NCI-H1048 (cell line): Measurements from ENCODE around the gene MAGIX.

Experiments
- DNase-seq: peaks from one replicate; lab custom pipeline; 2025; lab: John Stamatoyannopoulos, UW

The MAGIX gene

DNA sequence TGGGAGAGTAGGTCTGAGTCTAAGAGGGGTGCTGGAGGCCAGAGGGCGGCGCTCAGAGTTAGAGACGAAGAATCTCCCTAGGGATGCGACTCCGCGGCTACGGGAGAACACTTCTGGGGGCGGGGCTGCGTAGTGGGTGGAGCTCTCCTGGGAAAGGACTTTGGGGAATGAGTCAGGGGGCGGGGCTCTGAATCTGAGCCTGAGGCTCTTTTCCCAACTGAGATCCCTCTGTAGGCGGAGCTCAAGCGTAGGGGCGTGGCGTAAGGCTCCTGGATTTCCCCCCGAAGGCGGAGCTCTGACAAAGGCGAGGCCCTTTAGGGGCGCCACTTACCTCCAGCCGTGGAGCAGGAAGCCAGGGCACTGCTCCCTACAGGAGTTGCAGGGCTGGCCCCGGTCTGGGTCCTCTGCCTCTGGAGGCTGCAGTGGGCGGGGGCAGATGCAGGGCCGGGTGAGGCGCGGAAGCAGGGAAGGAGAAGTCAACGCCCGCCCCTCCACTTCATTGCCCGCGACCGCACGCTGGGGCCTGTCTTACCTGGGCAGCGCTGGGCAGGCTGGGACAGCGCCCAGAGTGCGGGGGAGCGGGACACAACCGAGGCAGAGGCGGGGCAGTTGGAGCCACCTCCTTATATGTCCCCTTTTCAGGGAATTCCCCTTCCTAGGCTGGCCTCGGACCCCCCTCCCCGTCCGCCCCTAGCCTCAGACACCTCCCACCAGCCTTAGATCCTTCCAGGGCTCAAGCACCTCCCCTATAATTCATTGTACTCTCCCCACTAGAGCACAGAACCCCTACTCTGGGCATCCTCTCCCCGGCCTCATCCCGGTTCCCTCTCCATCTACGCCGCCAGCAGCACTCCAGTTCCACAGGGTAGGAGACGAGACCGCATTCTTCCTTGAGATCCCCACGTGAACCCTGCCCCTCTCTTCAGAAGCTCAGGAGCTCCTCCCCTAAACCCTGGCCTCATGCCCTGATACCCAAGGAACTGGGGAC, 22.0 kb downstream of the MAGIX start:
- peak; percentile 84 for DNase-seq

DNA sequence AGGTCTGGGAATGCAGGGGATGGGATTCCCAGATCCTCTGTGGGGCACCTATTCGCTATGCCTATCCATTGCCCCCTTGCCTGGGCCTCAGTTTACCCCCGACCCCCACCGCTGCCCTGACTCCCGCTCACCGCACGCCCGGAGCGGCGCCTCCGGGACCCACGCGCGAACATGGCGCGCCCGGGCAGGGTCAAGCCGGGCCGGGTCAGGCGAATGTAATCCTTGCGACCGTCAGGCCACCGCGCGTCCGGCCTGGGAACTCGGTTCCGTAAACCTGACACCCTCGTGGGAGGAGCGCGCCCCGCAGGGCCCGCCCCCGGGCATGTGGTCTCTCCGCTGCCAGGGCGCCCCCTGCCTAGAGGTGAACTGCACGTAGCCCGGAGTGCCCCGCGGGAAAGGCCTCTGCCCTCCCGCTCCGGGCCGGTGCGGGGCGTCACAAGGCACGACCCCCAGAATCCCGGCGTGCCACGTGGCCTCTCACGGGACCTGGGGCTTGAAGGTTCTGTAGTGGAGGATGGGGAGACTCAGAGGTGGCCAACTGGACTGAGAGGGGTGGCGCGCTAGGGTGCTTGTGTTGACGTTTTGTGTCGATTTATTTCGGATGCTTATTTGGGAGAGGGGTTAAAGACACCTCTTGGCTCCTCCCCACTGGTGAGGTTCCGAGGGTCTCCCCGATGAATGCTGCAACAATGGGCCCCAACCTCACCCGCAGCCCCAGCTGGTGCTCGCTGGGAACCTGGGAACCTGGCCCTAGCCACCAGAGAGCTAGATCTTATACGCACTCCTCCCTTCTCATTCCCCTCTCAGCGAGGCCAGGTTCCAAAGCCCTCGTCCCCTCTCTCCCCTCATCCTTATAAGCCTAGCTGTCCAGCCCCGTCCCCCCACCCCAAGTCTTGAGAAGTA, 23.8 kb downstream of the MAGIX start, which contains the start of gene PRICKLE3:
TSS of gene PRICKLE3 (minus strand) at position 249 of the 903 bp plus-strand sequence. CDS start at position 173, 76 bp downstream.
- no peak for DNase-seq

DNA sequence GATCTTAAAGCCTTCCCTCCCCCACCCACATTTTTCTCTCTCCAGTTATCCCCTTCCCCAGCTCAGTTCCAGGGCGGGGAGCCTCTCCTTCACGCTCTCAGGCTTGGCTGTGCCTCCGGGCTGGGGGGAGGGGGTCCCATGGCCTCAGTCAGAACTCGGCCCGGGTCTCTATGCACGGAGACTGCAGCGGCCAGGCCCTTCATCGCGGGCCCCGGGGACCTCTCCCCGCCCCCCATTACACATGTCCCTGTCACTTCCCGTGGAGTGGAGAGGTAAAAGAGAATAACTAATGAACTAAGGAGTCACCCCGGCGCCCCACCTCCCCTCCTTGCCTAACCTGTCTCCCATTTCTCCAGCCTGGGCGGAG, 24.5 kb downstream of the MAGIX start:
- no peak for DNase-seq

DNA sequence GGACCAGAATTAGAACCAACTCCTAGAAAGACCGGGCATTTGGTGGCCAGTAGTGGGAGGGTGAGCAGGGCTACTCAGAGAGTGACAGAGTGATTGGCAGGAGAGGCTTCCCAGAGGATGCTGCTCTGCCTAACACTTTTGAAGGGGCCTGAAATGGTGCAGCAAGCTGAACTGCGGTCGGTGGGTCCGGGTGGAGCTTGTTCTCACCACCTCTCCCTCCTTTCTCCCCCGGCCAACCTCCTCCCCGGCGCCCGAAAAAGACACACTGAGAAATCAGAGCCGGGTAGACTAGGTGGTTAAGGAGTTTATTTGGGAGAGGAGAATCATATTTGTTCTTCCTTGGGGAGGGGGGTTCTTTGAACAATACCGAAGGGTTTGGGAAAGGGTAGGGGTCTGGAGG, 25.0 kb downstream of the MAGIX start:
- no peak for DNase-seq

DNA sequence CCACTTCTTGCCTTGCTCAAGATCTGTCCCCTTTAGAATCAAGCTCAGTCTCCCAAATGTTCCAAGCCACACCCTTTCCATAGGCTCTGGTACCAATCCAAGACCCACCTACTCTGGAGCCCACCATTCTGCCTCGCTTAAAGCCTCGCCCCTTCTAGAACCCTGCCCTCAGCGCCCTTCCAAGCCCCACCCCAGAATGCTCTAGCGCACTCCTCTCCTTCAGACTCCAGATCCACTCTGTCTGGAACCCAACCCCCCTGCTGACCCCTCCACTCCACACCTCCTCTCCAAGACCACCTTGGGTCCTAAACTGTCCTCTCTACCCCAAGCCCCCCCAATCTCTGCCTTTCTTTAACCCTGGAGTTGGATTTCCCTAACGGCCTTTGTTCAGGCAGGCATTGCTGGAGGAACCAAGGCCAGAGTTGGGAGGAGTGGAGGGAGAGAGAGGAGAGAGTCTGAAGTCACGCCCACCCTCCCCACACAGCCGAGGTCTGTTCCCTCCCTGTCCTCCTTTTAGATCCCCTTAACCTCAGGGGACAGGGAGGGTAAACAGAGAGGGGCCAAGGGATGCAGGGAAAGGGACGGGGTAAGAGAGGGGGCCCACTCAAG, 26.0 kb downstream of the MAGIX start:
- no peak for DNase-seq

DNA sequence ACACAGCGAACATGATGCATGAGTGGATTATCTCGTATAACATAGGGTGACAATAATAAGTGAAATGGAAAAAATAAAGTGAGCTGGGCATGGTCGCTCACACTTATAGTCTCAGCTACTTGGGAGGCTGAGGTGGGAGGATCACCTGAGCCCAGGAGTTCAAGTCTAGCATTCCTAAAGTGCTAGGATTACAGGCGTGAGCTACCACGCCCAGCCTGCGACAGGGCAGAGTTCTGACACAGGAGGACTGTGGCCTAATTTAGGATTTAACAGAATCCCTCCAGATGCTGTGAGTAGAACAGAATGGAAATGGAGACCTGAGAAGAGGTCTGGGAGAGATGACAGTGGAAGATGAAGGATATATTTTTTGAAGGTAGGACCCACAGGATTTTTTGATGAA, 27.0 kb downstream of the MAGIX start:
- no peak for DNase-seq

DNA sequence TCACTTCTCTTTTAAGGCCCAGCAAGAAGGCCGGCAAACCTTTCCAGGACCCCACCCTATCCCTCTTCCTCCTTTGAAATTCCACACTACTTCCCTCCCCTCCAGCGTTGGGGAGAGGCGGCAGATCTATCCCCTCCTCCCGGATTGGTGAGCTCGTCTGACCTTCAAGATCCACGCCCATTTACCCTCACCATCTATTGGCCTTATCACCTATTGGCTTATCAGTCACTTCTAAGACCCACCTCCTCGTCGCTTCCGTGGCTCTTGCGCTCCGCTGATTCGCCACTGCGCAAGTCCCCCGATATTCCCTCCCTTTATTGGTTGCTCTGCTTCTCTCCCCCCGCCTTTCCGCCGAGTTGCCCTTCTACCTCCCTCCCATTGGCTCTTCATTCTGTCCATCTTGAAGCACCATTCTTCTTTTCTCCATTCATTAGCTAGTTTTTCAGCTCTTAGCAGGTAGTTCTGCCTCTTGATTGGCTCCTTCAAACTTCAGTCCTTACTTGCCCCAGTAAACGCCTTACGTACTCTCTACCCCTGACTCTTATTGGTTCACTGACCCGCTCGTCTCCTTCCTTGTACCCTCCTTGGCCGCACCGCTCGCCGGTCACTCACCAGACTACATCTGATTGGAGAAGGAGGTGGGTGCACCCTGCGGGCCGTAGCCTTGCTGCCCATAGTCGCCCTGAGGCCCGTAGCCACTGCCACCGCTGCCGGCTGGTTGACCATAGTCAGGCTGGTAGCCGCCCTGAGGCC, 28.4 kb downstream of the MAGIX start:
- peak; percentile 95 for DNase-seq

DNA sequence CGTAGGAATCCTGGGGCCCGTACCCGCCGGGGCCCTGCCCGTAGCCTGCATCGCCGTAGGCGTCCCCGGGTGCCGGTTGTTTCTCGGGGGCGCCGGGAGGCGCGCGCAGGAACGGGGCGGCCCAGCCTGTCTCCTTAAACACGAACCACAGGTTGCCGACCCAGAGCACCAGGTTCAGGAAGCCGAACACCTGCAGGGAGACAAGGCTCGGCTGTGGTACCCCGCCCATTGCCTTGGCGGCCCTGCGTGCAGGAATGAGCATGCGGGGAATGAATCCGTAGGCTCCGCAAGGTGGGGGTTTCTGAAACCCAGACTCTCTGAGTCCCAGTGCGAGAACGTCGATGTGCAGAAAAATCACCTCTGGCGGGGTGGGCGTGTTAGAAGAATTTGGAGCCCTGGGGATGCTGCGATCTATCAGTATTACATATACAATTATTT, 29.0 kb downstream of the MAGIX start:
- DNase-seq: no peak

DNA sequence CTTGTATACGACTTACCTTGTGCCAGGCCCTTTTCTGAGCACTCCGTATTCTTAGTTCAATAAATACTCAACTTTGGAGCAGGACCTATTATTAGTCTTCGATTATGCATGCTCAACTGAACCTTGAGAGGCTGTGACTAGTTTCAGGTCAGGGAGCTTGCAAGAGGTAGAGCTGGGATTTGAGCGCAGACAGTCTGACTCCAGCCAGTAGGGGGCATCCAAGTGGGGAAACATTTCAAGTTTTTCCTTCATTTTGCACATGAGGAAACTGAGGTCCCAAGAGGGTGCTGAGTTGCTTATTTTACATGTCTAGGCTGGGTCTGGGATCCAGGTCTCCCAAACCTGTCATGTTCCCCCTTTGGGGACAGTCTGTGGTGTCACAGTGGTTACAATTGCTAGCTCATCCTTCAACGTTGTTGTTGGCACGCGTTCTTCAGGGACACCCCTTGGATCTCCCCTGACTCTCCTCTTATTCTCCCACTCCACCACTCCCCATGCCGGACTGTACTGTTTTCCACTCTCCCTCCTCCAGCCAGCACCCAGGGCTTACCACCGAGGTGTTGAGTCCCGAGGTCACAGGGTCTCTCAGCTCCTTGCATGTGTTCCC, 30.3 kb downstream of the MAGIX start:
- no peak for DNase-seq

DNA sequence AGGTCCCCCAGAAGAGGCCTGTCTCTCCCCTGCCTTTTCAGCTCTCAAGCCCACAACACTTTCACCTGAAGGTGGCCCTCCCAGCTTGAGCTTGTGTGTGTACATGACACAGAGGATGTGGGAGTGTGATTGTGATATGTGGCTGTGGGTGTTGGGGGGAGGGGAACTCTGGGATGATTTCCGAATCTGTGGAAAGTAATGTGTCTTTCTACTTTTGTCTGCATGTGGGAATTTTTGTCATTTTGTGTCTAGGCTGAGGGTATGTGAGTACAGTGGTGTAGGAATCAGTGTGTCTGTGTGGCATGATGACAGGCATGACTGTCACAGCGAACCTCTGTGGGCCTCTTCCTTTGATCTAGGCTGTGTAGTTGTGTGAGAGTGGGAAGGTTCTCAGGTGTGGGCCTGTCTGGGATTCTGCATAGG, 31.0 kb downstream of the MAGIX start:
- DNase-seq: no peak

DNA sequence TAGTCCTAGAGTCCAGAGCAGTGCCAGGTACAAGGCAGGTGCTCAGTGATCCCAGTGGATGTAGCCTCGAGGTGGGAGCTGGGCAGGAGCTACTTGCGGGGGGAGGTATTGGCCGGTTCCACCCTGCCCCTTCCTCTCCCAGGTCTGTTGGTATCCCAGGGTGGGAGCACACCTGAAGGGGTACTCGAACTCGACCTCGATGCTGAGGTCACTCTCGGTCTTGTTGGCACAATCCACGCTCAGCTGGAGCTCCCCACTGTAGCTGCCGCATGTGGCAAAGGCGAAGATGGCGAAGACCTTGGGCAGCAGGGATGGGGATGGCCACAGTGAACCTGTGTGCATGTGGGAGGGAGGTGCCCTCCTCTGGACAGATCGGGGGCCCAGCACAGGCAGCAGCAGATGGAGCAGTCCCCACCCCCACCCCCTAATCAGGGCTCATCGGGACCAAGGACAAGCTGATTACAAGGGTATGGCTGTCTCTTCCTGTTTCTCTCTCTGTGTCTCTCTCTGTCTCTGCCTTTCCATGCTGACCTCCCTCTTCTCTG, 35.1 kb downstream of the MAGIX start:
- DNase-seq: no peak

DNA sequence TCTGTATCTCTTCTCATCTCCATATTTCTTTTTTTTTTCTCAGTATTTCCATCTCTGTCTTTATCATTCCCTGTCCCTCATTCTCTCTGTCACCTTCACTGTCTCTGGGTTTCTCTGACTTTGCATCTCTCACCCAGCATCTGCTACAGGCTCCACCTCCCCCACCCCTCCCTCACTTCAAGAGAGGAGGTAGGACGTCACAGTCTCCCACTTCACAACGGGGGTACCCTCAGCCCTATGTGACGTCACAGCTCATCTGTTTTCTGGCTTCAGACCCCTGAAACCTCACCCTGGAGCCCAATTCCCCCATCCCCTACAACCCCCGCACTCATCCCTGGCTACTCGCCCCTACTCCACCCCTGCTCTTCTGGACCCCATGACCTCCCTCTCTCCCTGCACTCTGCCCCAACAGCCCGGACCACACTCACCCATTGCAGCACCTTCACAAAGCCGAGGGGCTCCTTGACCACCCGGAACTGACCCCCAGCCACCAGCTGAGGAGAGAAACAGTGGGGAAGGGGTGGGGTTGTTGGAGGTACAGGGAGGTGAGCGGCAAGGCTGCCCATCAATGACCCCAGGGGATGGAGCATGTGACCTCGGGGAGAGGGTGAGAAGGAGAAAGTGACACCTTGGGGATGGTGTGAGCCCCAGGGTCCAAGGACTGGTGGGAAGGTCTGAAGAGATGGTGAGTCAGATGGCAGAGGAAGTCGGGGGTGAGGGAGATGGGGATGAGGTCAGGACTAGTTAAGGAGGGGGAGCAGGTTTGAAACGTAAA, 36.2 kb downstream of the MAGIX start:
- DNase-seq: no peak

DNA sequence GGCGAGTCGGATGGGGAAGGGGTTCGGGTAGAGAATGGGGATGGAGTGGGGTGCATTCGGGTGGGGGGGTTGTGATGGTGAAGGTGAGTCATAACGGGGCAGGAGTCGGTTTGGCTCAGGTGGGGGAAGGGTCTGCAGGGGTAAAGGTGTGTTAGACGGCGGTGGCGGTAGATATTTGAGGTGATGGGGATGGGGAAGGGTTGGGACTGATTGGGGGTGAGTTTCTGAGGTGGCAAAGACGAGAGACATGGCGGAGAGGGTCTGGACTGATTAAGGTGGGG, 36.7 kb downstream of the MAGIX start:
- no peak for DNase-seq

DNA sequence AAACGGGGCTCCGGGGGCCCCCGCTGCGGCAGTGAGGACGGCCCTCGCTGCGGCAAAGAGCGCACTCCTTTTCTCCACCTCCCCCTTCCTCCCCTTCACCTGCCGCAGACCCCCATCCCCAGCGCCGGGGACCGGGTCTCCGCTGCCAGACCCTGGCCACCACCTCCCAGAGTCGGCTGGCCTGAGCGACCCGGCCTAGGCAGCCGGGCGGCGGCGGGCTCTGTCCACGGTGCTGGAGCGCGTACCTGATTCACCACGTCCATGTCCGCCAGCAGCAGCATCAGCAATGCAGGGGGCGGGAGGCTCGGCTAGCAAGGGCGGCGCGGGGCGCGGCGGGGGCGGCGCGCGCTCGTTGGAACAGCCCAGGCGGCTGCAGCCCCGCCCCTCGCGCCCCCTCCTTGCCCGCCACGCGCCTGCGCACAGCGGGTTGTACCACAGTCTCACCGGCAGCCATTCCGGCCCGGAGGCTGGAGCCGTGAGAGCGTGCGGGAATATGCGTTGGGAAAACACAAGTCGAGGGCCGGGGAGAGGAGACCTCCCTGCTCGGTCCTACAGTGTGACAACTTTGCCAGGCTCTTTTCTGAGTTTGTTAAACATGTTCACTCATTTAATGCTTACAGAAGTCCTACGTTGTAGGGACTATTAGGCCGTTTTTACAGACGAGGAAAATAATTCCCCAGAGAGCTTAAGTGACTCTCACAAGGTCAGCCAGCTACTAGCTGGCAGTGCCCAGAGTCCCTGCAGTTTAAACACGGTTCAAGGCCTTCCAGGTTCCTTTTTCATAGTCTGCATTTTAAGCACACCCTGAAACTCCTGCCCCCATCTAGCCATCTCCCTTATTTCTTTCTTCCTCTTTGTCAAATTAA, 37.6 kb downstream of the MAGIX start, which contains the start of gene SYP:
TSS of gene SYP (minus strand) at position 288 of the 866 bp plus-strand sequence. CDS start at position 281, 7 bp downstream.
- peak; percentile 7 for DNase-seq

DNA sequence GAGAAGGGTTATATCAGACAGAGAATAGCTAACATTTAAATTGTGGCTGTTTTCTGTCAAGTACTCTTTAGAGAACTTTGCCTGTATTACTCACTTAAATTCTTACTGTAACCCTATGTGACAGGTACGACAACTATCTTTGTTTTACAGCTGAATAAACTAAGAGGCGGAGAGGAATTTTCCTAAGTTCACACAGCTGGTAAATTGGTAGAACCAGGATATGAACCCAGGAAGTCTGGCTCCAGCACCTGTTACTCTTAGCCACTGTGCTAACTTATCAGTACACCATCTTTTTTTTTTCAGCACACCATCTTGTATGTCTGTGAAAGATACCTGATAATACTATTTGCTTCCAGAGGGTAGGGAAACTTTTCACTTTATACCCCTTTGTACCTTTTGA, 39.5 kb downstream of the MAGIX start:
- DNase-seq: no peak

DNA sequence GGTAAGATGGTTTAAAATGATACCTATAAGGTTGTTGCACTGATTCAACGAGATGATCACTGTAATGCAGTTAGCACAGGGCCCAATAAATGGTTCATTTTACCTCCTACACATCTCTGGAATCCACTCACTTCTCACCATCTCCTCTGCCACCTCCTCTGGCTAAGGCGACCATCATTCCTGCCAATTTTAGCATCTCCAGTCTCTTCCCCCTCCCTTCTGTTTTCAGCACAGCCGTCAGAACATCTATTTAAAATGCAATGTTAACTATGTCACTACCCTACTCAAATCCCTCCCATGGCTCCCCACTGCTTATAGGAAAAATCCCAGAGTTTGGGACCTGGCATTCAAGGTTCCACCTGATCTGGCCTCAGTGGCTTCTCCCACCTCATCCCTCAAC, 41.0 kb downstream of the MAGIX start:
- DNase-seq: no peak

DNA sequence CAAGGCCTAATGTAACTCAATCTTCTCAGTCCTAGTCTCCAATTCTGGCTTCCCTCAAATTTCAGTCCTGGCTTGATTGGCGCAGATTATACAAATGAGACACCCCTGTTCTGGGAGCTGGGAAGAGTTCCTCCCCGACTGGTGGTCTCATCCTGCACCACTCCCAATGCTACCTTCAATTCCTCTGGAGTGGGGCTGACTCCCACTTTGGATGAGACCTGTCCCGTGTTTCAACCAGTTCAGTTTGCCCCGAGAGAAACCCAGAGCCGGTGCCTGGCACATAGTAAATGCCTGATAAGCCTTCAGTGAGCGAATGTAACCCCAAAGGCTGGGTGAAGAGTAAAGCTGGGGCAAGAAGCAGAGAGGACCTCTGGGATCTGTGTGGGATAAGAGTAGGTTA, 41.5 kb downstream of the MAGIX start:
- no peak for DNase-seq

DNA sequence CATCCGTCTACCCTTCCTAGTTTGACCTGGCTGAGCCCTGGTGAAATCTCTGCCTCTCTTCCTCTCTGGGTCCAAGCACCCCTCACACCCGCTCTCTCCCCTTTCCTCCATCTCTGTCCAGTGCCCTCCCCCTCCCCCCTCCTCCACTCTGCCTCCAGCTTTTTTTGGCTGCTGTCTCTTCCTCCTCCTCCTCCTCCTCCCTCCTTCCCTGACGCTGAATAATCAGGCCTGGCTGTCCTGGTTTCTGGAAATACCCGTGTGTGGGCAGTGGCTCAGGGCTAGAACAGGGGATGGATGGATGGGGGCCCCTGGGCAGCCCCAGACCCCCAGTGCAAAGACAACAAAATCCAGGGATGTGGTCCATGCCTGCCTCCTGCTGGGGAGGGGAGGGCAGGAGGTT, 42.2 kb downstream of the MAGIX start:
- DNase-seq: no peak

DNA sequence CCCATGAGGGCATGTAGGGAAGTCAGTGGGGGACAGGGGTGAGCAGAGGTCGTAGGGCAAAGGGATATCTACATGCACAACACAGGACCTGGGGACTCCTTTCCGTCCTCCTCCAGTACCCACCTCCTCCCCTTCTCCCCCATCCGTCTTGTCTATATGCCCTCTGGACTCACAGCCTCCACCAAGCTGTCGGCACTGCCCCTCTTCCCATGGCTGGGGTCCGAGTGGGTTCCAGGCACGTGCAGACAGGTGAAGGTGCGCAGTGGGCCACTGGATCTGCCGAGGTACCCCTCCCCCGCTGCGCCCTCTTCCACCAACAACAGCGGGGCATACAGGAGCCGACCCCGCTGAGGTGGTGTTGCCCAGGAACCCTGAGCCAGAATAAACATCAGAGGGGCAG, 42.9 kb downstream of the MAGIX start:
- no peak for DNase-seq
